ENCODE data around the gene MGMT.

MGMT gene

DNA sequence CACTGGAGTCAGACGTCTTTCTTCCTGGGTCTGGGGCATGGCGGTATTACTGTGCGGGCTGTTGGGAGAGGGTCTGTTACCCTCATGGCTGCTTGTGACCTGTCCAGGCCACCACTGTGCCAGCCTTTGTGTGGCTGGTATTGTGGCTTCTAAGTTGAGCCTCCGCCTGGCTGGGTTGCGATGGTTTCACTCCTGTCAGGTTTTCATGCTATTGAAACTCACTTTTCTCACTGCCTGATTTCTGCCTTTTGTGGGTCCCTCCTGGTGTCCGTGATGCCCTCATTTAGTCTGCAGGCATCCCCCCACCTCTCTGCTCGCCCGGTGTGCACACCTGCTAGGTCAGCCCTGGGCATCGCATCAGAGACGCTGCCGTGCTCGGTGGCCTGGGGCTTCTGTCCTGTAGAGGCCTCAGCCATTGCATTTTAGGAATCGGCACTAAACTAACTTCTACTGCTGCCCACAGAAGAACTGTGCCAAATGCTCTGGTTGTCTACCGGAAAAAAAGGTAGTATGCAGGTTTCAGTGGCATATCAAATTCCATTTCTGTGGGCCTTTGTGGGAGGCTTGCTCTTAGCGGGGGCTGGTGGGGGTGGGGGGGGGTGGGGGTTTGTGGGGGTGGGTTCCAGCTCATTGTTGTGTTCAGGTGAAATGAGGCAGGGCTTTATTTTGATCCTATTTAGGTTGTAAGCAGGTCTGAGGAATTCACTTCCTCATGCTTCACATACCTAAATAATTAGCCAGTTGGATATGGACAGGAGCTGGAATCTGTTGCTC, 64.3 kb downstream of the MGMT start:
- H3K4me1 Mint-ChIP-seq: peaks cover 40% of the 10 kb centered on the region
- no peak overlapping the region for H3K27ac Mint-ChIP-seq
- H3K9me3 Mint-ChIP-seq: peaks cover 11% of the 10 kb centered on the region
- DNase-seq (ENCODE audit: low spot score in 2 of 2) (no peak), ATAC-seq (no peak)
- H3K4me3 Mint-ChIP-seq: no peak overlapping the region
- peaks cover 14% of the 10 kb centered on the region for H3K36me3 Mint-ChIP-seq

DNA sequence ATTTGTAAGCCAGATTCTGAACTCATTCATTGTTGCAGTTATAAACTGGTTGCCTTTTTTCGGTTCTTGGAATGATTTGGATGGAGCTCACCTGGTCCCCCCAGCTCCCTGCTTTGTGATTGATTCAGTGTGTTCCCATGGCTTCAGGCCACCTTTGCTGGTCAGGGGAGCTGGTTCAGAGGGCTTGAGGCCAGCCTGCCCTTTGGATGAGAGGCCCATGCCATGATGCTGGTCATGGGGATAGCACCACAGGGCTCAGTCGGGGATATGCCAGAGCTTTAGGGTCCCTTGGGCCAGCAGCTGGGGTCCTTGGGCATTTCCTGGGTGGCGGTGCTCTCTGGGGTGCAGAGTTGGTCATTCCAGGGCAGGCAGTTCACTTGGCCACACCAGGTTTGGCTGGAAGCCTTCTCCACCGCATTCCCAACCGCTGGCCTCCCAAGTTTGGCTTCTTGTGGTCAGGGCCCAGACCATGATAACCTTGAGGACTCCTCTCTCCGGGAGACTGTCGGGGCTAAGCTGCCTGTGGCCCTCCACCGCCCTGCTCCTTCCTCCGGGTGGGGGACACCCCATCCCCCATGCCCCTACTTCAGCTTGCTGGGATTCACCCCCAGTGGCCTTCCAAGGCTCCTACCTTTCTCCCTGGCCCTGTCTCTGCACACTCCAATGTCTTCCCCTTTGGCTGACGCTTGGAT, 65.1 kb downstream of the MGMT start:
- ATAC-seq (no peak), DNase-seq (ENCODE audit: low spot score in 2 of 2) (no peak)
- Mint-ChIP-seq H3K36me3 (peaks cover 16% of the 10 kb centered on the region), H3K27ac (no peak overlapping the region), H3K4me1 (peaks cover 40% of the 10 kb centered on the region), H3K9me3 (peaks cover 11% of the 10 kb centered on the region), H3K4me3 (no peak overlapping the region)

GRCh38 chr10:129532838-129533237, 65.8 kb downstream of the MGMT start:
- ATAC-seq (no peak), DNase-seq (ENCODE audit: low spot score in 2 of 2) (no peak)
- Mint-ChIP-seq H3K36me3 (peaks cover 17% of the 10 kb centered on the region), H3K4me3 (no peak overlapping the region), H3K27ac (no peak overlapping the region), H3K4me1 (peaks cover 37% of the 10 kb centered on the region), H3K9me3 (peaks cover 7% of the 10 kb centered on the region)

DNA sequence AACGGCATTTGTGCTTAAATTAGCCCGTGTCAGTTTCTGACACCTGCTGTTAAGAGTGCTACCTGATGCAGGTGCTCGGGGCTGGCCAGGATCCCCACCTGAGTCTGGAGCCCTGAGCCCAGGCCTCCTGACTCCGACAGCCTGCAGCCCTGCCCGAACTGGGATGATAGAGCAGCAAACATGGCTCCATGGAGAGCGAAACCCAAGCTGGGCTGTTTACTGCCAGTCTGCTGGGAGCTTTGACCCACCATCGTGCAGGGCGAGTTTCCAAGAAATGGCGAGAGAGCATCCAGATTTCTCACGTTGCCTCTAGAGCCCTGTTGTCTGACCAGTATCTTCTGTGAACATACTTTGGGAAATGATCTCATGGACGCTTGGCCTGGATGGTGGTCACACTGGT, 66.2 kb downstream of the MGMT start:
- Mint-ChIP-seq H3K4me3 (no peak overlapping the region), H3K9me3 (peaks cover 3% of the 10 kb centered on the region), H3K4me1 (peaks cover 33% of the 10 kb centered on the region), H3K27ac (no peak overlapping the region), H3K36me3 (peaks cover 15% of the 10 kb centered on the region)
- DNase-seq (ENCODE audit: low spot score in 2 of 2) (no peak), ATAC-seq (no peak)

- H3K27ac Mint-ChIP-seq: no peak overlapping the region
- H3K9me3 Mint-ChIP-seq: peaks cover 3% of the 10 kb centered on the region
Observed at GRCh38 chr10:129534826-129535225, 67.8 kb downstream of the MGMT start.

DNA sequence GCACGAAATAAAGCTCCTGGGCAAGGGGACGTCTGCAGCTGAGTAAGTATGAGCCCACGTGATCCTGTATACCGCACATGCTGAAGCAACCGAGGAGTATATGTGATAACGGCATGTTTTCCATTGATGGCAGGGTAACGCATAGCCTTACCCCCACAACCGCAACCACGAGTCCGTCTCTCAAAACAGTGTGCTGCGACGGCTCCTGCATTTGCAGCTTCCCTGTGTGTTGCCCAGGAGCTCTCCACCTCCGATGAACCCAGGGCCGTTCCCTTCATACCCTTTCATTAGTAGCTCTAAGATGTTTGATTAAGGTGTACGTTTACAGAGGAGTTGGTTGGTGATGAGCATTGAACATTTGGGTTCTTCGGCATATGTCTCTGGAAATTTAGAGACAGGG, 69.3 kb downstream of the MGMT start:
- peaks cover 3% of the 10 kb centered on the region for H3K9me3 Mint-ChIP-seq
- H3K4me3 Mint-ChIP-seq: no peak overlapping the region
- no peak for DNase-seq (ENCODE audit: low spot score in 2 of 2)
- no peak overlapping the region for H3K27ac Mint-ChIP-seq
- no peak for ATAC-seq
- H3K4me1 Mint-ChIP-seq: peaks cover 25% of the 10 kb centered on the region
- peaks cover 21% of the 10 kb centered on the region for H3K36me3 Mint-ChIP-seq

More at GRCh38 chr10:129534826-129535225, 67.8 kb downstream of the MGMT start:
- Mint-ChIP-seq H3K36me3 (peaks cover 15% of the 10 kb centered on the region), H3K4me1 (peaks cover 25% of the 10 kb centered on the region), H3K4me3 (no peak overlapping the region)
- DNase-seq (ENCODE audit: low spot score in 2 of 2) (no peak), ATAC-seq (no peak)

- DNase-seq (ENCODE audit: low spot score in 2 of 2) (no peak), ATAC-seq (no peak)
- H3K4me1 Mint-ChIP-seq: peaks cover 25% of the 10 kb centered on the region
- H3K4me3 Mint-ChIP-seq: no peak overlapping the region
- no peak overlapping the region for H3K27ac Mint-ChIP-seq
- peaks cover 3% of the 10 kb centered on the region for H3K9me3 Mint-ChIP-seq
- H3K36me3 Mint-ChIP-seq: peaks cover 21% of the 10 kb centered on the region
Observed at GRCh38 chr10:129537151-129537550, 70.1 kb downstream of the MGMT start.

GRCh38 chr10:129538236-129538635, 71.2 kb downstream of the MGMT start:
- Mint-ChIP-seq H3K4me3 (no peak overlapping the region), H3K36me3 (peaks cover 21% of the 10 kb centered on the region), H3K4me1 (peaks cover 15% of the 10 kb centered on the region), H3K27ac (no peak overlapping the region), H3K9me3 (peaks cover 3% of the 10 kb centered on the region)
- no peak for ATAC-seq
- DNase-seq (ENCODE audit: low spot score in 2 of 2): no peak

DNA sequence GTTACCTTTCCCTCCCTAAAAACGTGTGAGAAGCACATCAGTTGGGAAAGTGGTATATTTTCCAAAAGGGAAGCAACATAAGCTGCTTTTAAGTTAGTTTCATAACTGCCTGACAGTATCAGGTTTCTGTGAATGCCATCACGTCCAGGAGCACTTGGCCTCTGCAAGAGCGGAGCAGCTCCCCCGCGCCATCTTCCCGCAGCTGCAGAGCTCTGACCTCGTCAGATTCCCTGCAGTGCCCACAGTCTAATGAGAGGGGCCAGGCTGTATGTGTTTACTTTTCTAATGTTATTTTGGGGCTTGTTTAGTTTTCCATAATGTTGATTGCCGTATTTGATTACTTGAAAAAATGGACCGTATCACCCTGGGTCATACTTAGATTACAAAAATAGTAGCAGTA, 74.2 kb downstream of the MGMT start:
- no peak overlapping the region for H3K4me3 Mint-ChIP-seq
- ATAC-seq: no peak
- H3K27ac Mint-ChIP-seq: no peak overlapping the region
- DNase-seq (ENCODE audit: low spot score in 2 of 2): no peak
- H3K36me3 Mint-ChIP-seq: peaks cover 13% of the 10 kb centered on the region
- no peaks in the 10 kb centered on the region for H3K9me3 Mint-ChIP-seq
- H3K4me1 Mint-ChIP-seq: no peaks in the 10 kb centered on the region

GRCh38 chr10:129541748-129542487, 74.9 kb downstream of the MGMT start:
- no peak for ATAC-seq
- H3K4me1 Mint-ChIP-seq: no peaks in the 10 kb centered on the region
- H3K36me3 Mint-ChIP-seq: peaks cover 13% of the 10 kb centered on the region
- no peak for DNase-seq (ENCODE audit: low spot score in 2 of 2)
- no peaks in the 10 kb centered on the region for H3K9me3 Mint-ChIP-seq
- H3K27ac Mint-ChIP-seq: no peak overlapping the region
- H3K4me3 Mint-ChIP-seq: no peak overlapping the region

DNA sequence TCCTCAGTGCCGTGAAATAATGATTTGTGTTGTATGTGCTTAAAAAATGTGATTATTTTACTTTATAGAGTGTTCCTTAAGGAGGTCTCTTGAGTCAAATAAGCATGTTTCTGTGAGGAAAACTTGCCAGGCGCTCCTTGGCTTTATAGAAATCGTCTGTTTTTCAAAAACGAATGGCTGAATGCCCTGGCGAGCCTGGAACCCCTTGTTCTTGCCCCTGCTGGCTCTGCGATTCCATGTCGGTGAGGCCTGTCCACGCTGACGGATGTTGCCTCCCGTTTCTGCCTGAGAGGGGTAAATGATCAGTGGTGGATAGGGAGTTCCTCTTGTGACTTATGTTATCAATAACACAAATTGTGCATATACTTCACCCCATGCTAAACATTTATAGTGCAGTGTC, 75.5 kb downstream of the MGMT start:
- DNase-seq (ENCODE audit: low spot score in 2 of 2) (no peak), ATAC-seq (no peak)
- no peak overlapping the region for H3K4me3 Mint-ChIP-seq
- no peaks in the 10 kb centered on the region for H3K9me3 Mint-ChIP-seq
- no peak overlapping the region for H3K27ac Mint-ChIP-seq
- H3K4me1 Mint-ChIP-seq: no peaks in the 10 kb centered on the region
- H3K36me3 Mint-ChIP-seq: peaks cover 6% of the 10 kb centered on the region

GRCh38 chr10:129544205-129545202, 77.5 kb downstream of the MGMT start:
- no peak overlapping the region for H3K27ac Mint-ChIP-seq
- ATAC-seq: no peak

DNA sequence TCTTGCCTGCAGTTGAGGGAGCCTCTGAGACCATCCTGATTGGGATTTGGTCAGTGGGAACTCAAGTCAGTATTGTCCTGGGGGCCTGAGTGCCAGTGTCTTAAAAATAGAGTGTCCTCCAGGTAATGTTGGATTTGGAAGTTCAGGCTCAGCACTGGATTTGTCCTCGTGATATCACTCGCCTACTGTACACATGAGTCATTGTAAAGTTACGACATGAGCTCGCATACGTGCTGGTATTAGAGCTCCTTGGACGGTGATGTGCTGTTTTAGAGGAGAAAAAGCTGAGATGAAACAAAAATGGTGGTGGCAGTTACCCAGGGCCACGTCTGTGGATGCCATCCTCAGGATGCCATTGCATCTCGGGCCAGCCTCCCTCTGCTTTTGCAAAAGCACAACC, 78.2 kb downstream of the MGMT start:
- no peaks in the 10 kb centered on the region for H3K4me1 Mint-ChIP-seq
- no peak for ATAC-seq

More at GRCh38 chr10:129544205-129545202, 77.5 kb downstream of the MGMT start:
- peaks cover 6% of the 10 kb centered on the region for H3K36me3 Mint-ChIP-seq
- DNase-seq (ENCODE audit: low spot score in 2 of 2): no peak
- no peaks in the 10 kb centered on the region for H3K9me3 Mint-ChIP-seq
- no peak overlapping the region for H3K4me3 Mint-ChIP-seq
- no peaks in the 10 kb centered on the region for H3K4me1 Mint-ChIP-seq

GRCh38 chr10:129546106-129546505, 79.1 kb downstream of the MGMT start:
- Mint-ChIP-seq H3K4me3 (no peak overlapping the region), H3K9me3 (no peaks in the 10 kb centered on the region), H3K4me1 (no peaks in the 10 kb centered on the region), H3K27ac (no peak overlapping the region), H3K36me3 (no peaks in the 10 kb centered on the region)
- ATAC-seq (no peak), DNase-seq (ENCODE audit: low spot score in 2 of 2) (no peak)

More for the DNA sequence above, 78.2 kb downstream of the MGMT start:
- DNase-seq (ENCODE audit: low spot score in 2 of 2): no peak
- Mint-ChIP-seq H3K9me3 (no peaks in the 10 kb centered on the region), H3K36me3 (peaks cover 3% of the 10 kb centered on the region), H3K27ac (no peak overlapping the region), H3K4me3 (no peak overlapping the region)

GRCh38 chr10:129547608-129548007, 80.6 kb downstream of the MGMT start:
- H3K4me3 Mint-ChIP-seq: no peak overlapping the region
- ATAC-seq: no peak
- no peak overlapping the region for H3K27ac Mint-ChIP-seq

More at GRCh38 chr10:129547608-129548007, 80.6 kb downstream of the MGMT start:
- DNase-seq (ENCODE audit: low spot score in 2 of 2): no peak
- Mint-ChIP-seq H3K36me3 (no peaks in the 10 kb centered on the region), H3K4me1 (no peaks in the 10 kb centered on the region), H3K9me3 (no peaks in the 10 kb centered on the region)

Measured in stimulated activated effector memory CD8-positive, alpha-beta T cell treated with anti-CD3 and anti-CD28 coated beads, Interleukin-12 subunit alpha, Interleukin-12 subunit beta, amount 100 ng/mL, for 72 hours (primary cell).